ENCODE data around the gene RTN4.

RTN4 gene

DNA sequence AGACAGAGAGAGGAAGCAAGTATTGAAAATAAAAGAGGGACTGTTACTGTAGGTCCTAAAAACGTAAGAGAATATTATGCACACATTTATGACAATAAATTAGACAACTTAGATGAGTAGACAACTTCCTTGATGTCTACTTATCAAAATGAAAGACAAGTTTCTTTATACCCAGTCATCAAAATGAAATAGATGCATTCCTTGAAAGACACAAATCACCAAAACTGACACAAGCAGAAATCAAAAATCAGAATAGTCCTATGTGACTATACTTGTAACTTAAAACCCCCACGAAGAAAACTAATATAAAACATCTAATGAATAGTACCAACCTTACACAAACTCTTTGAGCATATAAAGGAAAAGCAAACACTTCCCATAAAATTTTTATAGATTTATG, 14.5 kb downstream of the RTN4 start:
- TF ChIP-seq, protein P1, sequence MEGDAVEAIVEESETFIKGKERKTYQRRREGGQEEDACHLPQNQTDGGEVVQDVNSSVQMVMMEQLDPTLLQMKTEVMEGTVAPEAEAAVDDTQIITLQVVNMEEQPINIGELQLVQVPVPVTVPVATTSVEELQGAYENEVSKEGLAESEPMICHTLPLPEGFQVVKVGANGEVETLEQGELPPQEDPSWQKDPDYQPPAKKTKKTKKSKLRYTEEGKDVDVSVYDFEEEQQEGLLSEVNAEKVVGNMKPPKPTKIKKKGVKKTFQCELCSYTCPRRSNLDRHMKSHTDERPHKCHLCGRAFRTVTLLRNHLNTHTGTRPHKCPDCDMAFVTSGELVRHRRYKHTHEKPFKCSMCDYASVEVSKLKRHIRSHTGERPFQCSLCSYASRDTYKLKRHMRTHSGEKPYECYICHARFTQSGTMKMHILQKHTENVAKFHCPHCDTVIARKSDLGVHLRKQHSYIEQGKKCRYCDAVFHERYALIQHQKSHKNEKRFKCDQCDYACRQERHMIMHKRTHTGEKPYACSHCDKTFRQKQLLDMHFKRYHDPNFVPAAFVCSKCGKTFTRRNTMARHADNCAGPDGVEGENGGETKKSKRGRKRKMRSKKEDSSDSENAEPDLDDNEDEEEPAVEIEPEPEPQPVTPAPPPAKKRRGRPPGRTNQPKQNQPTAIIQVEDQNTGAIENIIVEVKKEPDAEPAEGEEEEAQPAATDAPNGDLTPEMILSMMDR (IDR thresholded peaks at IDR 0.05; ENCODE audit: low read length, missing control alignments) = no peak
- H3K4me3 ChIP-seq (replicated peaks; ENCODE audit: low read depth, low read length) = no peak overlapping the region
- DNase-seq (ENCODE audit: low read depth) = no peak

DNA sequence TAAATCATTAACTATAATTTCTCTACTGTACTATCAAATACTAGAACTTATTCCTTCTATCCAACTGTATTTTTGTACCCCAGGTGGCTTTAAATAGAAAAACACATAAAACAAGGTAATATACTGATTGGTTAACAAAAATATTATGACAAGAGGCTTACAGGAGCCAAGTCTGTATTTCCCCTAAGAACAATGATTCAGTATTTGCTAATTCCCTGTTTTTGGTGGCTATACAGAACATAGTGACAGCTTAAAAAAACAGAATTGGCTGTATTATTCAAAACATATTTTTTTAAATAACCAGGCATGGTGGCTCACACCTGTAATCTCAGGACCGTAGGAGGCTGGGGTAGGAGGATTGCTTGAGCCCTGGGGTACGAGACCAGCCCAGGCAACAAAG, 16.3 kb downstream of the RTN4 start:
- TF ChIP-seq, protein P1 (IDR thresholded peaks at IDR 0.05; ENCODE audit: low read length, missing control alignments) = no peak
- H3K4me3 ChIP-seq (replicated peaks; ENCODE audit: low read depth, low read length) = no peak overlapping the region
- no peak for DNase-seq (ENCODE audit: low read depth)

DNA sequence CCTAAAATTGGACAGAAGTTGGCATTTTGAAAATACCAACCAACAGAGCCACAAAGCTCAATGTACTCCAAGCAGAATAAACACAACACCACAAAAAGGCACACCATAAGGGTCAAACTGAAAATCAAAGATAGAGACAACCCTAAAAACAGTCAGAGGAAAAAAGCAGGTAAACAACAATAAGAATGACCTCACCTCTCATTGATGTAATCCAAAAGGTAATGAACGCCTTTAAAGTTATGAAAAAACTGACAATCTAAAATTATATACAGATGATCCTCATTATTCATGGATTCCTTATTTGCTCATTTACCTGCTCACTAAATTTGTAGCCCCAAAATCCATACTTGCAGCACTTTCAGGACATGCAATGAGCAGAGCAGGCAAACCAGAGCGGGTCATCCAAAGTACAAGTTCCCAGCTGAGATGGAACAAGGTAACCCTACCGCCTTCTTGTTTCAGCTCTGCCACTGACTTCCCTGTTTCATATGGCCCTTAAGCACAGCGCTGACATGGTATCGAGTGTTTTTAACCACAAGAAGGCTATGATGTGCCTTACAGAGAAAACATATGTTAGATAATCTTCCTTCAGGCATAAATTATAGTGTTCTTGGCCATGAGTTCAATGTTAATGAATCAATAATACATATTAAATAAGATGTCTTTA, 17.0 kb downstream of the RTN4 start:
- DNase-seq (ENCODE audit: low read depth) = no peak
- TF ChIP-seq, protein P1 (IDR thresholded peaks at IDR 0.05; ENCODE audit: low read length, missing control alignments) = no peak
- no peak overlapping the region for H3K4me3 ChIP-seq (replicated peaks; ENCODE audit: low read depth, low read length)

DNA sequence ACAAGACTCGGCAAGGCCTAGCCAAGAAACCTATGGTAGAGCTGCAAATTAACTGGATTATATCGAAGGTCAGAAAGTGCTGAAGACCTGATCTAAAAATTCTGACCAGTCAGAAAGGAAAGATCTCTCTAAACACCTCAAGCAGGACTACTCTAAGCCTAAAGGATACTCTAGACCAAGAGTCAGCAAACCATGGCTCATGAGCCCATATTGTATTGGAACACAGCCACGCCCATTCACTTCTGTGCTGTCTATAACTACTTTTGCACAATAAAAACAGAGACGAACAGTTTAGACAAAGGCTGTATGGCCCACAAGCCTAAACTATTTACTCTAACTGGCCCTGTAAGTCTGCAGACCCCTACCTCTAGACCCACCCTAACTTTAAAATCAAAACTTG, 18.7 kb downstream of the RTN4 start:
- TF ChIP-seq, protein P1 (IDR thresholded peaks at IDR 0.05; ENCODE audit: low read length, missing control alignments) = no peak
- no peak for DNase-seq (ENCODE audit: low read depth)
- H3K4me3 ChIP-seq (replicated peaks; ENCODE audit: low read depth, low read length) = no peak overlapping the region

DNA sequence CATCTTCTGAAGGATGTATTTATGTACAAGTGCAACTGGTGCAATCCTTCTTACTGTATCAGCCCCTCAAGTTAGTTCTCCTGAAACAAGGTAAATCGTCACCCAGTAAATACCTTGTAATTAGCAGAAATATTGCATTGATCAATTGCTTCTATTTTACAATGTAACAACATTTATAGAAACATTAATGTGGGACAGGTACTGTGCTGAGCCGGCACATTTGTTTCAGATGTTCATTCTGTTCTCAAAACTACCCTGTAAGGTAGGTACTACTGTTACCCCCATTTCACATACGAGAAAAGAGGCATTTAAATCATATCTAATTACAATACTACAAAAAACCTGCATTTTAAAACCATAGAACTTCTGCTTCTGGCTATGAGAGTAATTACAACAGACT, 19.5 kb downstream of the RTN4 start:
- no peak for DNase-seq (ENCODE audit: low read depth)
- no peak overlapping the region for H3K4me3 ChIP-seq (replicated peaks; ENCODE audit: low read depth, low read length)

DNA sequence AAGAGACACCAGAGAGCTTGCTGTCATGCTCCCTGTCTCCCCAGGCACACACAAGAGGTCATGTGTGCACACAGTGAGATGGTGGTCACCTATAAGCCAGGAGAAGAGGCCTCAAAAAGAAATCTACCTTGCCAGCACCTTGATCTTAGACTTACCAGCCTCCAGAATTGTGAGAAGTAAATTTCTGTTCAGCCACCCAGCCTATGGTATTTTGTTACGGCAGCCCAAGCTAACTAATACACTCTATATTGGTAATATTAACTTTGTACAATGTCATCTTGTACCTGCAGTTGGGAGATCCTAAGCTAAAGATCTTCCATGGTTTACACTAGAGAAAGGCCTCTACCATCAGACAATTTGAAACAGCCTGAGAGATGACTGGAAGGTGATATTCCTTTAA, 21.2 kb downstream of the RTN4 start:
- no peak overlapping the region for H3K4me3 ChIP-seq (replicated peaks; ENCODE audit: low read depth, low read length)
- TF ChIP-seq, protein P1 (IDR thresholded peaks at IDR 0.05; ENCODE audit: low read length, missing control alignments) = no peak
- DNase-seq (ENCODE audit: low read depth) = no peak

More for the DNA sequence above, 19.5 kb downstream of the RTN4 start:
- TF ChIP-seq, protein P1 (IDR thresholded peaks at IDR 0.05; ENCODE audit: low read length, missing control alignments) = no peak

DNA sequence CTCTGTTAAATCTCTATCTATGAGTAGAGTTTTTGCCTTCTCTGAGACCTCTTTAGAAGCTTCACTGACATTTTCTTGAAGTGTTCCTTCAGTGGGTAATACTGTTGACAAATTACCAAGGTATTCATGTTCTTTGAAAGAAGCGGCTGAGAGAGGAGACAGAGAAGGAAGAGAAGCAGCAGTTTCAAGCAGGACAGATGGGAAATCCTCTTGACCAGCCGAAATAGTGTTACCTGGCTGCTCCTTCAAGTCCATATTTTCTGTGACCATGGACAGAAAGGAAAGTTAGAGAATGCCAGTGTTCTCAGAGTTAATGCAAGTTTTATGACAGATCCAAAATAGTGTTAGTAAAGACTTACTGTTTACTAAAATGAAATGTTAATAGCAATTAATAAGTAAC, 23.0 kb downstream of the RTN4 start:
- TF ChIP-seq, protein P1 (IDR thresholded peaks at IDR 0.05; ENCODE audit: low read length, missing control alignments) = no peak
- DNase-seq (ENCODE audit: low read depth) = no peak
- H3K4me3 ChIP-seq (replicated peaks; ENCODE audit: low read depth, low read length) = no peak overlapping the region

All from fibroblast of pulmonary artery (primary cell).